Measurements from ENCODE around the gene ONECUT1. TPM values are rescaled to one million over a fixed set of nuclear protein-coding genes. Genes with fewer than 3 reads are reported as not detected.

ONECUT1 gene
- total RNA-seq, 1 donor from 2014 or later = 48.9 TPM

DNA sequence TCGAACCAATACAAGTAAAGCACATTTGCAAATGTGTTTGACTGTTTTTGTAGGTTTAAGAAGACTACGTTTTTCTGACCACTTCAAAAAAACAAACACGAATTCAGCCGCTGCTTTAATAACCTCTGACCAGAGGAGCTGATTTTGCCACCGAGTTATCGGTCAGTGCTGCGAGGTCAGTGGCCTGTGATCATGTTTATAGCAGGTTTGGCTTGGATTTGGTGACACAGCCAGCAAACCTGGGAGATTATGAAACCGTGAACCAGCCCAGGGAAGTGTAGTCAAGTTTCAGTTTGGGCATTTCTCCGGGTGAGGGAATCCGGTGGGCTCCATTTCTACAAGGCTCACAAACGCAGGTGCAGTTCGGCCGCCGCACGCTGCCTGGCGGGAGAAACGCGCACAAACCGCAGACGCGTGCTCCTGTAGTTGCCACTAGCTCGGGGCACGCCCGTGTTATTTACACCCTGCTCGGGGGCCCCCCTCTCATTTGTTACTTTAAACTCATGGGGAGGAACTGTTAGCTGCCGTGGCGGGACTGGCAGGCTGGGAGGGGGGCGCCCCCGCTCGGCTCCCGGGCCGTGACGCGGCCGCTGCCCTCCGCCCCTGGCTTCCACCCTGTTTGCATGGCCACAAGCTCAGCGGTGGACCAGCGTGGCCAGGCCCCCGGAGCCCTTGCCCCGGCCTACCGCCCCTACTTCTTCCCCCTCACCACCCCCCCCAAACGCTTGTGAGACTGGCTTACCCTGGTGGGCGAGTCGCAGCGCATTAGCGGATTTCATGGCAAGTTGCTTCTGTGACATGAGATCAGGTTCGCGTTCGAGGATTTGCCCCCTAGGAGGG lies 13.6 kb upstream of the ONECUT1 start:
- no peaks in the 10 kb centered on the region for H3K36me3 Mint-ChIP-seq (ENCODE audit: unreplicated experiment)
- peak overlapping the region; percentile 86 for H3K27ac Mint-ChIP-seq (ENCODE audit: unreplicated experiment)
- peaks cover 19% of the 10 kb centered on the region for H3K9me3 Mint-ChIP-seq (ENCODE audit: unreplicated experiment)
- DNase-seq = no peak
- H3K4me3 Mint-ChIP-seq (ENCODE audit: unreplicated experiment) = peak overlapping the region; percentile 89
- peaks cover 49% of the 10 kb centered on the region for H3K4me1 Mint-ChIP-seq (ENCODE audit: low read depth, unreplicated experiment)
- peaks cover 20% of the 10 kb centered on the region for H3K27me3 Mint-ChIP-seq (ENCODE audit: unreplicated experiment)
- TF ChIP-seq, protein P1, sequence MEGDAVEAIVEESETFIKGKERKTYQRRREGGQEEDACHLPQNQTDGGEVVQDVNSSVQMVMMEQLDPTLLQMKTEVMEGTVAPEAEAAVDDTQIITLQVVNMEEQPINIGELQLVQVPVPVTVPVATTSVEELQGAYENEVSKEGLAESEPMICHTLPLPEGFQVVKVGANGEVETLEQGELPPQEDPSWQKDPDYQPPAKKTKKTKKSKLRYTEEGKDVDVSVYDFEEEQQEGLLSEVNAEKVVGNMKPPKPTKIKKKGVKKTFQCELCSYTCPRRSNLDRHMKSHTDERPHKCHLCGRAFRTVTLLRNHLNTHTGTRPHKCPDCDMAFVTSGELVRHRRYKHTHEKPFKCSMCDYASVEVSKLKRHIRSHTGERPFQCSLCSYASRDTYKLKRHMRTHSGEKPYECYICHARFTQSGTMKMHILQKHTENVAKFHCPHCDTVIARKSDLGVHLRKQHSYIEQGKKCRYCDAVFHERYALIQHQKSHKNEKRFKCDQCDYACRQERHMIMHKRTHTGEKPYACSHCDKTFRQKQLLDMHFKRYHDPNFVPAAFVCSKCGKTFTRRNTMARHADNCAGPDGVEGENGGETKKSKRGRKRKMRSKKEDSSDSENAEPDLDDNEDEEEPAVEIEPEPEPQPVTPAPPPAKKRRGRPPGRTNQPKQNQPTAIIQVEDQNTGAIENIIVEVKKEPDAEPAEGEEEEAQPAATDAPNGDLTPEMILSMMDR (IDR thresholded peaks at IDR 0.05; ENCODE audit: partially characterized antibody, unreplicated experiment) = no peak

DNA sequence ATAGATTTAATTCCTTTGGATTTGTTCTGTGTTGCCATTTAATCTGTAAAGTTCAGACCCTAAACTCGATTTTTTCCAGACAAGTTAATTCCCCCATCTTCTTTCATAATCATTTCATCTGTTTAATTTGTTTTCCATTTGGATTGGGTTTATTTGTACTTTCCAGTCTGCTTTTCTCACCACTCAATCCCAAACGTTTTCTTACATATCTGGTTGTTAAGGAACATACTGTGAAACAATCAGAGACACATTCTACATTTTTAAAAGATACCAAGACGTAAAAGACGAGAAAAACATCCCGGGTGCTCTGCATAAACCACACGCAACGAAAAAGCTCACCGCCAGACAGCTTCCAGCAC lies 13.0 kb upstream of the ONECUT1 start:
- H3K4me3 Mint-ChIP-seq (ENCODE audit: unreplicated experiment) = peak overlapping the region; percentile 89
- peaks cover 19% of the 10 kb centered on the region for H3K9me3 Mint-ChIP-seq (ENCODE audit: unreplicated experiment)
- peak overlapping the region; percentile 23 for H3K27ac Mint-ChIP-seq (ENCODE audit: unreplicated experiment)
- no peaks in the 10 kb centered on the region for H3K36me3 Mint-ChIP-seq (ENCODE audit: unreplicated experiment)
- peaks cover 45% of the 10 kb centered on the region for H3K4me1 Mint-ChIP-seq (ENCODE audit: low read depth, unreplicated experiment)
- DNase-seq = no peak
- TF ChIP-seq, protein P1 (IDR thresholded peaks at IDR 0.05; ENCODE audit: partially characterized antibody, unreplicated experiment) = no peak
- peaks cover 21% of the 10 kb centered on the region for H3K27me3 Mint-ChIP-seq (ENCODE audit: unreplicated experiment)

DNA sequence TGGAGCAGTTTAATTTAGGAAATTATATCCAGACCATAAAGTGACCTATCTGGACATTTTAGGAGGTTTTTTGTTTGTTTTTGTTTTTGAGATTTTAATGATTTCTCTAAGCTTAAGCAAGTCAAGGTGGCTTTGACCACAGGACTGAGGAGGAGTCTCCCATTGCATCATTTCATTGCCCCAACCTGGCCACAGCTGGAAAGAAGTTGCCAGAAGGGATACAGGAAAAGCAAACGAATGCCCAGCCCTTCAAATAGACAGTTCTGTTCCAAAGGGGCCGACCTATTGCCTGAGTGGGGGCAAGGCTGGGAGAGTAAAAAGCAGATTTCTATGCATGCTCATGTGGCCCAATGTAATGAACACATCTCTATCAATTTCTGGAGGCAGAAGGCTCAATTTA lies 12.0 kb upstream of the ONECUT1 start:
- peak overlapping the region; percentile 89 for H3K4me3 Mint-ChIP-seq (ENCODE audit: unreplicated experiment)
- TF ChIP-seq, protein P1 (IDR thresholded peaks at IDR 0.05; ENCODE audit: partially characterized antibody, unreplicated experiment) = no peak
- H3K27me3 Mint-ChIP-seq (ENCODE audit: unreplicated experiment) = peaks cover 21% of the 10 kb centered on the region
- H3K4me1 Mint-ChIP-seq (ENCODE audit: low read depth, unreplicated experiment) = peaks cover 43% of the 10 kb centered on the region
- no peak overlapping the region for H3K27ac Mint-ChIP-seq (ENCODE audit: unreplicated experiment)
- H3K9me3 Mint-ChIP-seq (ENCODE audit: unreplicated experiment) = peaks cover 20% of the 10 kb centered on the region
- H3K36me3 Mint-ChIP-seq (ENCODE audit: unreplicated experiment) = no peaks in the 10 kb centered on the region
- DNase-seq = no peak

DNA sequence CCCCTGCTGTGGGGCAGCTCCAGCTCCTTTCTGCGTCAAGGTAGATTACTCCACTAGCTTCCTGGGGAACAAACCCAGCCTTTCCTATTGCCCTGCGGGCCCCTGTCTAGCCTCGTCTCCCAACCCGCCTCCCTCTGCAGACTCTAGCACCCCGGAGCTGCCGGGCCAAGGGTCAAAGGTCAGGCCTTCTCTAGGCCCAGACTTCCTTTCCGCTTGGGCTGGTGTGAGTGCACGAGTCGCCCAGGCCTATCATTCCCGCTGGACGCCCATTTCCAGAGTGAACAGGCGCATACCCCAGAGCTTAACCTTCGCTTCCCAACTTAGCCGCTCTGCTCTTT lies 11.6 kb upstream of the ONECUT1 start:
- peak overlapping the region; percentile 89 for H3K4me3 Mint-ChIP-seq (ENCODE audit: unreplicated experiment)
- TF ChIP-seq, protein P1 (IDR thresholded peaks at IDR 0.05; ENCODE audit: partially characterized antibody, unreplicated experiment) = no peak
- H3K27ac Mint-ChIP-seq (ENCODE audit: unreplicated experiment) = no peak overlapping the region
- peaks cover 47% of the 10 kb centered on the region for H3K4me1 Mint-ChIP-seq (ENCODE audit: low read depth, unreplicated experiment)
- H3K9me3 Mint-ChIP-seq (ENCODE audit: unreplicated experiment) = peaks cover 23% of the 10 kb centered on the region
- DNase-seq = no peak
- no peaks in the 10 kb centered on the region for H3K36me3 Mint-ChIP-seq (ENCODE audit: unreplicated experiment)
- peaks cover 25% of the 10 kb centered on the region for H3K27me3 Mint-ChIP-seq (ENCODE audit: unreplicated experiment)

Data from glutamatergic neuron (in vitro differentiated cells).